RWPE2 (cell line): Measurements from ENCODE around the gene NUDT19.

ENCODE experiments used
- ATAC-seq: fragments of 200-7000 bp; cut with Tn5 transposase; 3 replicates; pipeline ENCODE4 v1.9.1; 2021; ENCODE audit warnings: low read depth
- DNase-seq: peaks from one replicate; pipeline ENCODE4 v3.0.0-alpha.2; 2020; ENCODE audit warnings: low spot score
- H3K27ac ChIP-seq: fragments of 450-650 bp; 2 replicates; pipeline ENCODE4 v1.5.1; 2017; ENCODE audit warnings: mild to moderate bottlenecking; ENCODE audit not compliant: poor library complexity, severe bottlenecking
- H3K27me3 ChIP-seq: fragments of 250-450 bp; sonication (Bioruptor Pico); 2 replicates; pipeline ENCODE4 v1.5.1; 2021; ENCODE audit warnings: mild to moderate bottlenecking, moderate library complexity; ENCODE audit not compliant: insufficient read depth, poor library complexity, severe bottlenecking
- H3K36me3 ChIP-seq: fragments of 250-450 bp; sonication (Bioruptor Pico); 2 replicates; pipeline ENCODE4 v1.5.1; 2020; ENCODE audit warnings: low read depth, mild to moderate bottlenecking, moderate library complexity
- H3K4me1 ChIP-seq: fragments of 250-450 bp; sonication (Bioruptor Pico); 2 replicates; pipeline ENCODE4 v1.5.1; 2021; ENCODE audit warnings: mild to moderate bottlenecking, moderate library complexity; ENCODE audit not compliant: insufficient read depth, poor library complexity, severe bottlenecking
- H3K4me3 ChIP-seq: fragments of 250-450 bp; sonication (Bioruptor Pico); 2 replicates; pipeline ENCODE4 v1.5.1; 2021; ENCODE audit warnings: mild to moderate bottlenecking, moderate library complexity; ENCODE audit not compliant: severe bottlenecking
- H3K9me3 ChIP-seq: fragments of 250-450 bp; sonication (Bioruptor Pico); 2 replicates; pipeline ENCODE4 v1.5.1; 2021; ENCODE audit warnings: mild to moderate bottlenecking, moderate library complexity; ENCODE audit not compliant: severe bottlenecking
- TF ChIP-seq, protein P1 (sequence below): fragments of 450-650 bp; IDR thresholded peaks from one replicate; pipeline ENCODE4 v1.5.1; 2017; ENCODE audit warnings: mild to moderate bottlenecking, moderate library complexity; ENCODE audit not compliant: poor library complexity, severe bottlenecking

Gene NUDT19

GRCh38 chr19:32666084-32666483 lies 25.5 kb upstream of the NUDT19 start:
- Histone ChIP-seq H3K27me3 (no peaks in the 10 kb centered on the region), H3K9me3 (no peaks in the 10 kb centered on the region), H3K36me3 (peaks cover 13% of the 10 kb centered on the region), H3K27ac (no peak overlapping the region), H3K4me3 (no peak overlapping the region), H3K4me1 (no peaks in the 10 kb centered on the region)
- TF ChIP-seq, protein P1, sequence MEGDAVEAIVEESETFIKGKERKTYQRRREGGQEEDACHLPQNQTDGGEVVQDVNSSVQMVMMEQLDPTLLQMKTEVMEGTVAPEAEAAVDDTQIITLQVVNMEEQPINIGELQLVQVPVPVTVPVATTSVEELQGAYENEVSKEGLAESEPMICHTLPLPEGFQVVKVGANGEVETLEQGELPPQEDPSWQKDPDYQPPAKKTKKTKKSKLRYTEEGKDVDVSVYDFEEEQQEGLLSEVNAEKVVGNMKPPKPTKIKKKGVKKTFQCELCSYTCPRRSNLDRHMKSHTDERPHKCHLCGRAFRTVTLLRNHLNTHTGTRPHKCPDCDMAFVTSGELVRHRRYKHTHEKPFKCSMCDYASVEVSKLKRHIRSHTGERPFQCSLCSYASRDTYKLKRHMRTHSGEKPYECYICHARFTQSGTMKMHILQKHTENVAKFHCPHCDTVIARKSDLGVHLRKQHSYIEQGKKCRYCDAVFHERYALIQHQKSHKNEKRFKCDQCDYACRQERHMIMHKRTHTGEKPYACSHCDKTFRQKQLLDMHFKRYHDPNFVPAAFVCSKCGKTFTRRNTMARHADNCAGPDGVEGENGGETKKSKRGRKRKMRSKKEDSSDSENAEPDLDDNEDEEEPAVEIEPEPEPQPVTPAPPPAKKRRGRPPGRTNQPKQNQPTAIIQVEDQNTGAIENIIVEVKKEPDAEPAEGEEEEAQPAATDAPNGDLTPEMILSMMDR: no peak
- no peak for ATAC-seq
- no peak for DNase-seq

DNA sequence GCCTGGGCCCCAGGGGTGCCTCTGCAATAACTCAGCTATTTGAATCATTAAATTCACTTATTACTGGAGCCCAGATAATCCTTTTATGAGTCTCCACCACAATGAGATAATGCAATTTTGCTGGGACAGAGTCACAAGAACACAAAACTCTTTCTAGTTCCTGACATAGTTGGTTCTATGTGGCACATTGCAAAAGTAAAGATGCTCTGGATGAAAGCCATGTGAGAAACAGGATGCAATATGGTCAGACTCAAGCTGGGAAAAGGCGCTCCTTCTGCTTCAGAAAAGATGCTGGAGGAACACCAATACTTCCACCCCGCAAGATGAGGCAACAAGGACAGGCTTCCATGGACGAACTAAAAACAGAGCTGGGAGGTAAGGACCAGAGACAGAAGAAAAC lies 22.3 kb upstream of the NUDT19 start:
- no peaks in the 10 kb centered on the region for H3K4me1 ChIP-seq

GRCh38 chr19:32671883-32672593 lies 19.6 kb upstream of the NUDT19 start:
- TF ChIP-seq, protein P1: no peak
- Histone ChIP-seq H3K27ac (no peak overlapping the region), H3K9me3 (no peaks in the 10 kb centered on the region), H3K36me3 (peaks cover 7% of the 10 kb centered on the region), H3K4me1 (no peaks in the 10 kb centered on the region), H3K4me3 (no peak overlapping the region), H3K27me3 (peaks cover 14% of the 10 kb centered on the region)
- DNase-seq (no peak), ATAC-seq (no peak)

More for the DNA sequence above, 22.3 kb upstream of the NUDT19 start:
- DNase-seq (no peak), ATAC-seq (no peak)
- Histone ChIP-seq H3K9me3 (no peaks in the 10 kb centered on the region), H3K36me3 (peaks cover 16% of the 10 kb centered on the region), H3K27ac (no peak overlapping the region), H3K27me3 (no peaks in the 10 kb centered on the region), H3K4me3 (no peak overlapping the region)
- TF ChIP-seq, protein P1: no peak

DNA sequence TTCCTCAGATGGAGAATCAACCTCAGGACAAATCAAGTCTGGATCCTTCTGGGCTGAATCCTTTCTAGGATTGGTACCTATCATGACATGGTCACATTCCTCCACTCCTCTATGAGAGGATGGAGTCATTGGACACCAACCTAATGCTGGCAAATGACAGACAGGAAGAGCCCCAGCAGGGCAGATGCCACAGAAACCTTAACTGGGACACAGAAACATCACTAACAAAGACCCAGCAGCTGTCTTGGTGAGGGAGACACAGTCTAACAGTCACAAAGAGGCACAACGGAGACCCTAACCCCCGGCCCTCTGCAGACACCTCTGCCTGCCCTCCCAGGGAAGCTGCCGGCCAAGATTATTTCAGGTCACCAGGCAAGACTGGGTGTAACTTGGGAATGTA lies 18.8 kb upstream of the NUDT19 start:
- Histone ChIP-seq H3K27me3 (peaks cover 22% of the 10 kb centered on the region), H3K36me3 (0 out of 2 replicates have a peak, but pooled peaks cover 2% of the 10 kb centered on the region), H3K27ac (no peak overlapping the region), H3K4me3 (no peak overlapping the region), H3K9me3 (no peaks in the 10 kb centered on the region), H3K4me1 (no peaks in the 10 kb centered on the region)
- ATAC-seq (no peak), DNase-seq (no peak)
- TF ChIP-seq, protein P1: no peak

- no peak overlapping the region for H3K27ac ChIP-seq
- H3K4me1 ChIP-seq: no peaks in the 10 kb centered on the region
- no peak for ATAC-seq
- H3K4me3 ChIP-seq: no peak overlapping the region
- TF ChIP-seq, protein P1: no peak
- 0 out of 2 replicates have a peak, but pooled peaks cover 2% of the 10 kb centered on the region for H3K36me3 ChIP-seq
- H3K9me3 ChIP-seq: no peaks in the 10 kb centered on the region
- no peak for DNase-seq
- H3K27me3 ChIP-seq: peaks cover 25% of the 10 kb centered on the region
These were observed 18.0 kb upstream of the NUDT19 start for GRCh38 chr19:32673573-32673972.
